Mucosa of stomach (tissue), 1 donor: ENCODE results near the gene SPINK8.
"Not testable (repeated sequence)": the region's sequence is repeated elsewhere in the genome, so short reads cannot be mapped to it uniquely, and the experiment has no call there.

Source experiments
- H3K27me3 ChIP-seq: one replicate; pipeline ENCODE4 v1.7.0; 2013; ENCODE audit warnings: mild to moderate bottlenecking, low read length; ENCODE audit not compliant: control insufficient read depth, insufficient read depth
- H3K36me3 ChIP-seq: one replicate; pipeline ENCODE4 v1.7.0; 2013; ENCODE audit warnings: low read length; ENCODE audit not compliant: control insufficient read depth, insufficient read depth
- H3K4me1 ChIP-seq: one replicate; pipeline ENCODE4 v1.7.0; 2013; ENCODE audit warnings: mild to moderate bottlenecking, low read length; ENCODE audit not compliant: control insufficient read depth, insufficient read depth
- H3K4me3 ChIP-seq: one replicate; pipeline ENCODE4 v1.7.0; 2013; ENCODE audit warnings: low read length
- H3K9ac ChIP-seq: one replicate; pipeline ENCODE4 v1.7.0; 2013; ENCODE audit warnings: mild to moderate bottlenecking, low read length, moderate library complexity
- H3K9me3 ChIP-seq: one replicate; pipeline ENCODE4 v1.7.0; 2013; ENCODE audit warnings: mild to moderate bottlenecking, low read length, moderate library complexity; ENCODE audit not compliant: control insufficient read depth
- donor health status: Pancreatic carcinoma.

SPINK8 gene

GRCh38 chr3:48333346-48334245 is at the start of gene SPINK8:
Gene SPINK8, minus strand, starts transcription at chr3:48333661. Its CDS starts 5,320 bp downstream, at chr3:48328341.
- H3K9me3 ChIP-seq, H3K4me1 ChIP-seq, H3K4me3 ChIP-seq, H3K36me3 ChIP-seq, H3K27me3 ChIP-seq, H3K9ac ChIP-seq: not testable (repeated sequence)

GRCh38 chr3:48372862-48373435 is 39.5 kb upstream of the SPINK8 start:
- H3K4me3 ChIP-seq = no peak overlapping the region
- H3K36me3 ChIP-seq = no peaks in the 10 kb centered on the region
- H3K27me3 ChIP-seq = no peaks in the 10 kb centered on the region

GRCh38 chr3:48372377-48372770 is 38.9 kb upstream of the SPINK8 start:
- Histone ChIP-seq H3K4me1 (no peaks in the 10 kb centered on the region), H3K9me3 (no peaks in the 10 kb centered on the region), H3K36me3 (no peaks in the 10 kb centered on the region), H3K4me3 (no peak overlapping the region), H3K9ac (no peak overlapping the region), H3K27me3 (no peaks in the 10 kb centered on the region)

More at GRCh38 chr3:48372862-48373435, 39.5 kb upstream of the SPINK8 start:
- H3K4me1 ChIP-seq = no peaks in the 10 kb centered on the region
- H3K9ac ChIP-seq = no peak overlapping the region
- no peaks in the 10 kb centered on the region for H3K9me3 ChIP-seq

GRCh38 chr3:48371651-48372376 is 38.4 kb upstream of the SPINK8 start, which contains the start of gene FBXW12:
Gene FBXW12, plus strand, starts transcription at chr3:48372219. Its CDS starts 549 bp downstream, at chr3:48372768.
- Histone ChIP-seq H3K9ac (no peak within 1 kb of the TSS), H3K9me3 (no peaks in the 10 kb centered on the region), H3K36me3 (no peaks in the 10 kb centered on the region), H3K4me1 (no peaks in the 10 kb centered on the region), H3K27me3 (no peaks in the 10 kb centered on the region), H3K4me3 (no peak within 1 kb of the TSS)

- Histone ChIP-seq H3K4me1 (no peaks in the 10 kb centered on the region), H3K4me3 (no peak overlapping the region), H3K27me3 (no peaks in the 10 kb centered on the region), H3K9me3 (no peaks in the 10 kb centered on the region), H3K9ac (no peak overlapping the region), H3K36me3 (no peaks in the 10 kb centered on the region)
Observed at GRCh38 chr3:48370333-48370713, 36.9 kb upstream of the SPINK8 start.

- no peak overlapping the region for H3K9ac ChIP-seq
- H3K36me3 ChIP-seq = no peaks in the 10 kb centered on the region
- no peaks in the 10 kb centered on the region for H3K4me1 ChIP-seq
- H3K27me3 ChIP-seq = no peaks in the 10 kb centered on the region
- H3K4me3 ChIP-seq = no peak overlapping the region
- H3K9me3 ChIP-seq = no peaks in the 10 kb centered on the region
Observed at GRCh38 chr3:48369693-48370332, 36.4 kb upstream of the SPINK8 start.

- H3K9ac ChIP-seq = no peak overlapping the region
- H3K4me3 ChIP-seq = no peak overlapping the region
- H3K9me3 ChIP-seq = no peaks in the 10 kb centered on the region
- no peaks in the 10 kb centered on the region for H3K36me3 ChIP-seq
- no peaks in the 10 kb centered on the region for H3K4me1 ChIP-seq
- no peaks in the 10 kb centered on the region for H3K27me3 ChIP-seq
Observed at GRCh38 chr3:48367201-48367600, 33.7 kb upstream of the SPINK8 start.

GRCh38 chr3:48364840-48365239 is 31.4 kb upstream of the SPINK8 start:
- H3K4me3 ChIP-seq = no peak overlapping the region
- H3K36me3 ChIP-seq = no peaks in the 10 kb centered on the region
- no peaks in the 10 kb centered on the region for H3K27me3 ChIP-seq
- no peak overlapping the region for H3K9ac ChIP-seq
- H3K9me3 ChIP-seq = no peaks in the 10 kb centered on the region
- H3K4me1 ChIP-seq = no peaks in the 10 kb centered on the region

- Histone ChIP-seq H3K27me3 (no peaks in the 10 kb centered on the region), H3K4me1 (no peaks in the 10 kb centered on the region), H3K9me3 (no peaks in the 10 kb centered on the region), H3K36me3 (no peaks in the 10 kb centered on the region), H3K9ac (no peak overlapping the region), H3K4me3 (no peak overlapping the region)
Observed at GRCh38 chr3:48361928-48362327, 28.5 kb upstream of the SPINK8 start.

- no peaks in the 10 kb centered on the region for H3K27me3 ChIP-seq
- H3K4me1 ChIP-seq = no peaks in the 10 kb centered on the region
Observed at GRCh38 chr3:48356419-48356818, 23.0 kb upstream of the SPINK8 start.

GRCh38 chr3:48353987-48354386 is 20.5 kb upstream of the SPINK8 start:
- no peaks in the 10 kb centered on the region for H3K36me3 ChIP-seq
- no peak overlapping the region for H3K4me3 ChIP-seq
- no peaks in the 10 kb centered on the region for H3K4me1 ChIP-seq
- no peaks in the 10 kb centered on the region for H3K9me3 ChIP-seq
- H3K27me3 ChIP-seq = no peaks in the 10 kb centered on the region
- H3K9ac ChIP-seq = no peak overlapping the region

More at GRCh38 chr3:48356419-48356818, 23.0 kb upstream of the SPINK8 start:
- H3K4me3 ChIP-seq = no peak overlapping the region
- H3K36me3 ChIP-seq = no peaks in the 10 kb centered on the region
- H3K9me3 ChIP-seq = no peaks in the 10 kb centered on the region
- no peak overlapping the region for H3K9ac ChIP-seq
